Naive B cell (primary cell): ENCODE data around the gene GRID1. TPM values are rescaled to one million over a fixed set of nuclear protein-coding genes. Genes with fewer than 3 reads are reported as not detected.

ENCODE experiments used
- ATAC-seq, 2 donors: fragments of 150-1000 bp; cut with Tn5 transposase; 2 replicates each; pipeline ENCODE4 v1.10.0; 2021; ENCODE audit warnings: low read depth in 2 of 2, mild to moderate bottlenecking in 2 of 2, moderate library complexity in 2 of 2
- DNase-seq: peaks from one replicate; pipeline ENCODE4 v3.0.0; 2022
- H3K27ac Mint-ChIP-seq, 6 donors: one replicate each; pipeline ENCODE4 v1.8.0; 2020 to 2022; ENCODE audit warnings: mild to moderate bottlenecking in 6 of 6, mixed read lengths in 6 of 6, moderate library complexity in 5 of 6, inconsistent platforms in 2 of 6
- H3K27me3 Mint-ChIP-seq, 3 donors: one replicate each; pipeline ENCODE4 v1.8.0; 2021 to 2022; ENCODE audit warnings: mixed read lengths in 3 of 3, mild to moderate bottlenecking in 1 of 3
- H3K36me3 Mint-ChIP-seq, 2 donors: one replicate each; pipeline ENCODE4 v1.8.0; 2020 to 2022; ENCODE audit warnings: mixed read lengths in 2 of 2, inconsistent platforms in 1 of 2, mild to moderate bottlenecking in 1 of 2
- H3K4me1 Mint-ChIP-seq, 3 donors: one replicate each; pipeline ENCODE4 v1.8.0; 2020 to 2022; ENCODE audit warnings: mixed read lengths in 3 of 3, inconsistent platforms in 1 of 3, mild to moderate bottlenecking in 1 of 3, moderate library complexity in 1 of 3
- H3K4me3 Mint-ChIP-seq, 8 donors: one replicate each; pipeline ENCODE4 v1.8.0; 2020 to 2022; ENCODE audit warnings: mild to moderate bottlenecking in 8 of 8, mixed read lengths in 8 of 8, moderate library complexity in 8 of 8, inconsistent platforms in 2 of 8
- H3K9me3 Mint-ChIP-seq, 7 donors: one replicate each; pipeline ENCODE4 v1.8.0; 2020 to 2022; ENCODE audit warnings: mixed read lengths in 7 of 7, mild to moderate bottlenecking in 5 of 7, inconsistent platforms in 2 of 7, moderate library complexity in 1 of 7
- polyA plus RNA-seq, 6 donors: library from polyadenylated mRNA; unstranded; fragments of 300-500 nt; fragmentation: Illumina TruSeq; gene quantifications; one replicate each; pipeline ENCODE4 v1.2.3, GENCODE V29; 2021; ENCODE audit warnings: low read depth in 6 of 6

Gene GRID1
- polyA plus RNA-seq, 6 donors from 2014 or later, result not detected

DNA sequence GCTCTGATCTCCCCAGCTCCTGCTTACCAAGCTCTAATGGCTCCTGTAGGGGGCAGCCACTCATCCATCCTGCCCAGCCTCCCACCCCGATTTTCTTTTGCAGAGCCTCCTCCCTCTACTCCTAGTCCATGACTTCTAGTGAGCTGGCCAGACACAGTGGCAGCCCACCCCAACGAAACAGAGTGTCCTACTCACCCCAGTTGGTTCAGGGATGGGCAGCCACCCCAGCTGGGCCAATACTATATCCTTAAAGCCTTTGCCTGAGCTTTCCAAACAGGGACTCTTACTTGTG is 77.1 kb downstream of the GRID1 start:
- peaks cover 0 to 5% (median 0%) of the 10 kb centered on the region in 7 donors for H3K9me3 Mint-ChIP-seq
- H3K27ac Mint-ChIP-seq, result peak overlapping the region in 1 of 6 donors; percentile 25
- DNase-seq (no peak), ATAC-seq (no peak)
- H3K36me3 Mint-ChIP-seq, result peaks cover 0 to 4% of the 10 kb centered on the region in 2 donors
- H3K4me3 Mint-ChIP-seq, result no peak overlapping the region
- peaks cover 0 to 6% (median 0%) of the 10 kb centered on the region in 3 donors for H3K4me1 Mint-ChIP-seq
- H3K27me3 Mint-ChIP-seq, result peaks cover 15 to 34% (median 23%) of the 10 kb centered on the region in 3 donors

DNA sequence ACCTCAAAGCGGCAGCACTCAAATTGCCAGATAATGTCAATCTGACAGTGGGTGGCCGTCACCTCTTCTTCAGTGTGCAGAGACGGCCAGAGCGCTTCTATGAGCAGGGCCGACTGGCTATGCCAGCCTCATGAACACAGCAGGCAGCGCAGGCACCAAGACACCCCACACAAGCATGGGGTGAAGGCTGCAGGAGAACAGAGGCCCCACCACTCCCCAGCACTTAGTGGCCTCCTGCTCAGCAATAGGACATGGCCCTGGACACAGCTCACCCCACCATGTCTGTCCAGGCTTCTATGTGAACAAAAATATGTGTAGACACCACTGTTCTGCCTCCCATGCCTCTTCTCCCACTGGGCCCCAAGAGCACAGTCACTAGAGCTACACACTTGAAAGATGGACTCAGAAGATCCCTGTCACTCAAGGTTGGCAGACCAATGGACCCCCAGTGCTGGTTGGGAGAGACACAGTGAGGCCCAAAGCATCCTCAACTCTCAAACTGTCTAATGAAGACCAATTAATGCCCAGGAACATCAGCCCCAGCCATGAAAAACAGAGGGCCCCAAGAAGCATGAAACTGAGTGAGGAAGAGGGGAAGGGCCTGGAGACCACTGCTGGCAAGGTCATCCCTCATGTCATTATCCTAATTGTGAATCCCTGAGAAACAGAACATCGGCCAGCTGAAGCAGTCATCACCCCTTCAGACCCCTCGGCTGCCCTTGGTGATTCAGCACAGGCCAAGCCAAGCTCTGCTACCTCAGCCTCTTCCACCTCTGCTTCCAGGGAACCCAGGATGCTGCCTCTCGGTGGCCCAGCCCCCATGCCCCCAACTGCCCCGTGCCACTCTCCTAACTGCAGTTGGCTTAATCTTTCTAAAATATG is 77.7 kb downstream of the GRID1 start:
- Mint-ChIP-seq H3K4me3 (peak overlapping the region in 2 of 8 donors; percentile 26 to 43), H3K4me1 (peaks cover 0 to 6% (median 0%) of the 10 kb centered on the region in 3 donors), H3K27ac (no peak overlapping the region), H3K27me3 (peaks cover 14 to 28% (median 17%) of the 10 kb centered on the region in 3 donors), H3K9me3 (peaks cover 0 to 2% (median 0%) of the 10 kb centered on the region in 7 donors), H3K36me3 (peaks cover 0 to 2% of the 10 kb centered on the region in 2 donors)
- no peak for ATAC-seq
- DNase-seq, result no peak

DNA sequence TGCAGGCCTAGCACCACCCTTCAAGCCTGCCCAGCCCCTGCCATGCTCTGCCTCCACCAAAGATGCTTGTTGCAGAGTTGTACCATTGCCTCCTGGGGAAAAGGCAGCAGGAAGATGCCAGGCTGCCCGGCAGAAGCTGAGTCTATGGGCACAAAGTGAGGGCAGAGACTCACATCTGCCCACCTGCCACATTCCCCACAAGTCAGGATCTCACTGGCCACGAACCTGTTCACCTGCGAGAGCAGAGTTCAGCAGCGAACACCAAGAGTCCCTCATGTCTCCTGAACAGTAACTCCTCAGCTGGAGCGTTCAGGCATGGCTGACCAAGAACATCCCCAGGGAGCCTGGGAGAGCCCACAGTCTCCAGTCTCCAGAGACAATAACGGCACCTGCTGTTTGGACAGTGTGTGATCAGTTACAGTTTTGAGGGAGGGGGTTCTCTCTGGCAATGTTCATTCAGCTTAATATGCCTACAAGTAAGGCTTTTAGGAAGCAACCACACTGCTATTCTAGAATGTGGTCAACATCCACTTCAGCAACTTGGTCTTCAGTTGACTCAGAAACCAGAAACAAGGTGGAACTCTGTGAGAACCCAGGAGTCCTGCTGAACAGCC is 78.5 kb downstream of the GRID1 start:
- Mint-ChIP-seq H3K27ac (no peak overlapping the region), H3K4me3 (no peak overlapping the region), H3K27me3 (peaks cover 16 to 24% (median 21%) of the 10 kb centered on the region in 3 donors), H3K4me1 (peaks cover 0 to 6% (median 5%) of the 10 kb centered on the region in 3 donors), H3K36me3 (no peaks in the 10 kb centered on the region), H3K9me3 (peaks cover 0 to 5% (median 0%) of the 10 kb centered on the region in 7 donors)
- ATAC-seq, result no peak
- DNase-seq, result no peak

DNA sequence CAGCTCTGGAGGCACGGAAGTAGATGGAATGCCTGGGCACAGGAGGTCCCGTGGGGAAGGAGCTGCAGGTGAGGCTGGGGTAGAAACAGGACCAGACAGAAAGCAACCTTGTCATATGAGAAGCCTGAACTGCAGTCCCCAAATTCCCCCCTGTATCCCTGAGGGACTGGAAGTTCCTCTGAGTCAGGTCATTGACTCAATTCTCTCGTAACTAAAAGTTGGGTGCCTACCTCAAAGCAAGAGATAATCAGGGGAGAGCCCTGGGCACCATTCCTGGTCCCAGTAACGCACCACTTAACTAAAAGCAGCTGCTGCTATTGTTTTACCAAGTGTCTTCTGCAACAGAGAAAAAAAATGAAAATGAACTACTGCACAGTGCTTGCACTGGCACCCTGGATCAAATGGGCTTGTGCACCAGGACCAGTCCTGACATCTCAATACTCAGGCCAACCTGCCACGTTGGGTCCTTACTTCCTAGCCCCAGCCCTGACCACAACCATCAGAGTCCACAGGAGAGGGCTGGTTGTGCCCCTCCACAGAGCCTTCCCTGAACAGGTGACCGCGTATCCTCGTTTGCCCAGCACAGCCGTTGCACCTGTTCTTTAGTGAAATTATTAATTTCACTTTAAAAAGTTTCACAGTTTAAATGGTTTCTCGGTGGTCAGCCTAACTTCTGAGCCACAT is 79.3 kb downstream of the GRID1 start:
- Mint-ChIP-seq H3K27me3 (peaks cover 11 to 26% (median 24%) of the 10 kb centered on the region in 3 donors), H3K9me3 (peaks cover 0 to 5% (median 0%) of the 10 kb centered on the region in 7 donors), H3K4me3 (no peak overlapping the region), H3K4me1 (peaks cover 0 to 6% (median 5%) of the 10 kb centered on the region in 3 donors), H3K36me3 (no peaks in the 10 kb centered on the region), H3K27ac (no peak overlapping the region)
- ATAC-seq (no peak), DNase-seq (no peak)

DNA sequence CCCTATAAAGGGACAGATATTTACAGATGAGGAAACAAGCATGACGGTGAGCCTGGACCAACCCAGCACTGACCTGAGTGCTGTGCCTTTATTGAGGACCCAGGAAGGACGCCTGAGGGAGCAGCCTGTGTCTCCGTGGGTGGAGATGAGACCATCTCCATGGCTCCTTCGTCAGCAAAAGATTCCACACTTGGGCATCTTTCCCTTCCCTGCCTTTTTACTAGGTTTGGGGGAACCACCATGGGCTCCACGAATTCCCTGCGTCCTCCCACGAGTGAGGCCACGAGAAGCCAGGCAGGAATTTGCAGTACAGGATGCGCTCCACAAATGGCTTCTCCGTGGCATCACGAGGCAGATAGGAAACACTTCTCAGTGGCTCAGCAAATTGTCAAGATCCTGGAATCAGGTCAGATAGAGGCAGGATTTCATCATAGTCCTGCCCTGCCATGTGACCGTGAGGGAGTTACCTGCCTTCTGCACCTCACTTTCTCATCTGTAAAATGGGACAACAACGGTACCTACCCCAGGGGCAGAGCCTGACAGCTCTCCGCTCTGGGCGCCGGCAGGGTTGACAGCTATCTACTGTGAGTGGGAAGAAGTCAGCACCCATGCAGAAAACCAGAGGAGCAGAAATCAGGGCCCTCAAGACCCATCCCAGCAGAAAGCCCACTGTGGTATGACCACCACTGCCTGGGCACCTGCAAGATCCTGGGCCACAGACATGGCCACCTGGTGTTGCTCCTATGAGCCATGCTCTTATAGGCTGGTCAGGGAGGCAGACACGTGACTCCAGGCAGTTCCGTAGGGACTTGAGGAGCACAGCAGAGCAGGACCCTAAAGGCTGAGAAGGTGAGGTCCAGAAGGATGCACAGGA is 80.1 kb downstream of the GRID1 start:
- H3K27me3 Mint-ChIP-seq, result peaks cover 11 to 26% (median 22%) of the 10 kb centered on the region in 3 donors
- peaks cover 0 to 5% (median 0%) of the 10 kb centered on the region in 7 donors for H3K9me3 Mint-ChIP-seq
- no peak overlapping the region for H3K4me3 Mint-ChIP-seq
- no peaks in the 10 kb centered on the region for H3K36me3 Mint-ChIP-seq
- peaks cover 0 to 6% (median 5%) of the 10 kb centered on the region in 3 donors for H3K4me1 Mint-ChIP-seq
- no peak for DNase-seq
- no peak for ATAC-seq
- peak overlapping the region in 1 of 6 donors; percentile 5 for H3K27ac Mint-ChIP-seq

DNA sequence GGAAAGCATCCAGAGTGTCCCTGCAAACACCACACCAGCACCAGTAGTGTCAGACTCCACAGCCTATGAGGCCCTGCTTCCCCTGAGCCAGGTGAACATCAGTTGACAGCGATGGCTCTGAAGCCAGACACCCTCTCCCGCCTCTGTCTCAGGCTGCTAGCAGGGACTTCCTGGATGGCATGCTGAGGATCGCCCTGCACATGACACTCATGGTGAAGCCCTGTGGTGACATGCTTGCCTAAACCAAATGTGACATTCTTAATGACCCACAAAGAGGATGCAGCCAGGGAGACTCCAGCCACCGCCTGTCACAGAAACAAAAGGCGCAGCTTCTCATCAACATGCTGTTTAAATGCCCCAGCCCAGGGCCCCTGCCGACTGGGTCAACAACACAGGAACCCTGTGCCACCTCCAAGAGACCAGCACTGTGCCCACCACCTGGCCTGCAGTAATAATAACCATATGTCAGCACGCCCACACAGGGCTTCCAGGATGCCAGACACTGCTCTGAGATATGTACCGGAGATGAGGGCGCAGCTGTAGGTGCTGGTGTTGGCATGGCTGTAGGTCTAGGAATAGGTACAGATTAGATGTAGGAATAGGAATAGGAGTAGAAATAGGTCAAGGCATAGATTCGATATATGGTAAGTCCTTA is 81.3 kb downstream of the GRID1 start:
- H3K4me1 Mint-ChIP-seq, result peaks cover 0 to 6% (median 5%) of the 10 kb centered on the region in 3 donors
- peaks cover 11 to 36% (median 30%) of the 10 kb centered on the region in 3 donors for H3K27me3 Mint-ChIP-seq
- no peak overlapping the region for H3K27ac Mint-ChIP-seq
- peaks cover 4 to 12% (median 6%) of the 10 kb centered on the region in 7 donors for H3K9me3 Mint-ChIP-seq
- no peak overlapping the region for H3K4me3 Mint-ChIP-seq
- ATAC-seq (no peak), DNase-seq (no peak)
- H3K36me3 Mint-ChIP-seq, result no peaks in the 10 kb centered on the region

DNA sequence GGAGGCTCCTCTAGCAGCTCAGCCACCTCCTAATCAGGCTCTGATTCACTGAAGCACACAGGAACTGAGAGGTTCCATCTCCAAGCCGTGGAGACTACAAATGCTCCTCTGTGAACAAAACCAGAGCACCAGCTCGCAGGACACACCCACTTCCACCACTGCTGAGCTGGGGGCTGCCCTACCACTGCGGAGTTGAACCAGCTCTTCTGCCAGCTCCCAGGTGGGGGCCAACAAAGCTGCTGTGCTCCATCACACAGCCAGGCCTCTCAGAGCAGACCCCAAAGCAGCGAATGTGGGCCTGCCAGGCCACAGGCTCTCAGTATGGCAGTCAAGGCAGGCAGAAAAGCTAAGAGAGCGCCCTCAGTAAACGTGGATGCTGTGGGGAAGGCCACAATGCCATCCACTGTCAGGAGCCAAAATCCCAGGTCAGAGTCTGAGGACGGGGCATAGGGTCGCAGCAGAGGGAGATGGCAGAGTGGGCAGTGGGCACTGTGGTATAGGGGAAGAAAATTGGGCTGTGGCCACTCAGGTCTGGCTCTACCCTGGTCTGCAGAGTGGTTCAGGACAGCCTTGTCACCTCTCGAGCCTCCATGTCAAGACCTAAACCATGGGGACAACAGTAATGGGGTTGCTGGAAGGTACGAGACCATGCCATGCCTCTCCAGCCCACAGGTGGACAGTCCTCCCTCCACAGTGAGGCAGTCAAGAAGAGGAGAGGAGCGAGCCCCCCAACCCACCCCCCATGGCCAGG is 82.1 kb downstream of the GRID1 start:
- no peak for DNase-seq
- ATAC-seq, result no peak

DNA sequence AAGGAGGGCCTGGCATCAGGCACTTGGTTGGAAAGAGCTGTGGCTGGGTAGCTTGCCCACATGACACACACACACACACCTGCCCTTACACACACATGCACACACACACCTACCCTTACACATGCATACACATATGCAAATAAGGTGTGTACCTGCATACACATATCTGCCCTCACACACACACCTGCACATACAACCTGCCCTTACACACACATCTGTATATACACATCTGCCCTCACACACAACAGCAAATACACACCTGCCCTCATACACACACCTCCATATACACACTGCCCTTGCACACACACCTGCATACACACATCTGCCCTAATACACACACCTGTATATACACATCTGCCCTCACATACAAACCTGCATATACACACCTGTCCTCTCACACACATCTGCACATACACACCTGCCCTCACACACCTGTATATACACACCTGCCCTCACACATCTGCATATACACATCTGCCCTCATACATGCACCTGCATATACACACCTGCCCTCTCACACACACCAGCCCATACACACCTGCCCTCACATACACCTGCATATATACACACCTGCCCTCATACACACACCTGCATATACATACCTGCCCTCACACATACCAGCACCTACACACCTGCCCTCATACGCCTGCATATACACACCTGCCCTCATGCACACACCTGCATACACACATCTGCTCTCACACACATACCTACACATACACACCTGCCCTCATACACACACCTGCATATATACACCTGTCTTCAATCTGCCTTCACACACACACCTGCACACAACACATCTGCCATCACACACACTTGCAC is 82.9 kb downstream of the GRID1 start:
- H3K4me1 Mint-ChIP-seq, result peaks cover 0 to 5% (median 4%) of the 10 kb centered on the region in 3 donors
- no peaks in the 10 kb centered on the region for H3K36me3 Mint-ChIP-seq
- no peak overlapping the region for H3K27ac Mint-ChIP-seq
- peaks cover 7 to 30% (median 26%) of the 10 kb centered on the region in 3 donors for H3K27me3 Mint-ChIP-seq
- peak overlapping the region in 1 of 8 donors; percentile 19 for H3K4me3 Mint-ChIP-seq
- DNase-seq (no peak), ATAC-seq (no peak)
- H3K9me3 Mint-ChIP-seq, result peaks cover 6 to 21% (median 16%) of the 10 kb centered on the region in 7 donors

More for the DNA sequence above, 82.1 kb downstream of the GRID1 start:
- peaks cover 9 to 34% (median 30%) of the 10 kb centered on the region in 3 donors for H3K27me3 Mint-ChIP-seq
- H3K9me3 Mint-ChIP-seq, result peaks cover 7 to 13% (median 10%) of the 10 kb centered on the region in 7 donors
- no peak overlapping the region for H3K27ac Mint-ChIP-seq
- no peaks in the 10 kb centered on the region for H3K36me3 Mint-ChIP-seq
- peaks cover 0 to 5% (median 5%) of the 10 kb centered on the region in 3 donors for H3K4me1 Mint-ChIP-seq
- H3K4me3 Mint-ChIP-seq, result no peak overlapping the region

DNA sequence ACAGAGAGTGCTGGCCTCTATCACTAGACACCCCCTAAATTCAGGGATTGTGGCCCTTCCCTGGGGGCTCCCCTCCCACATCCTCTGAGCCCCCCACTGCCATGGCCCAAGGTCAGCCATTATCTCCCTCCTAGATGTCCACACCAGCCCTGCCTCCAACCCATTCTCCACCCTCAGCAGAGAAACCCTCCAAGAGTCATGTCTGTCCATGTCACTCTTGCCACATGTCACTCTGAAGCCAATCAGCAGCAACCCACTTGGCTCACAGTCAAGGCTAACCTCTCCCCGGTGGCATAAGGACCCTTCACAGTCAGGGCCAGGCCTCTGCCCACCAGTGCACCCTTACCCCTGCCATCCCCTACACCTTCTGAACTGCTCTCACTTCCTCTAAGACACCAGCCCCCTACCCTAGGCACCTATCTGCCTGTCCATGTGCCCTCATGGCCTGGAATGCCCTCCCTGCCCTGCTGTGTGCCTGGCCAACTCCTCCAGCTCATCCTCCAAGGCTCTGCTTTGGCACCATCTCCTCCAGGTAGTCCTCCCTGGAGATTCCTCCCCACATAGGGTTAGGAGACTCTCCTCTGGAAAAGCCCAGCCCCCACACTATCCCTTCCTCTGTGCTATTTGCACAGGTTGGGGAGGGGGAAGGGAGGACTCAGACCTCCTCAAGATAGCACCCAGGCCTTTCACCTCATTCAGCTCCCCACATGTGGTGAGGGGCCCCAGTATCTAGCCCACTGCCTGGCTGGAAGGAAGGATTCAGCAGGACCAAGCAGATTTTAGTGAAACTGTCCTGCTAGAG is 83.7 kb downstream of the GRID1 start:
- no peak overlapping the region for H3K4me3 Mint-ChIP-seq
- peak overlapping the region in 1 of 6 donors; percentile 75 for H3K27ac Mint-ChIP-seq
- ATAC-seq, result no peak
- H3K27me3 Mint-ChIP-seq, result peaks cover 7 to 30% (median 26%) of the 10 kb centered on the region in 3 donors
- peaks cover 9 to 28% (median 17%) of the 10 kb centered on the region in 7 donors for H3K9me3 Mint-ChIP-seq
- no peaks in the 10 kb centered on the region for H3K36me3 Mint-ChIP-seq
- DNase-seq, result no peak
- H3K4me1 Mint-ChIP-seq, result peaks cover 0 to 5% (median 1%) of the 10 kb centered on the region in 3 donors

DNA sequence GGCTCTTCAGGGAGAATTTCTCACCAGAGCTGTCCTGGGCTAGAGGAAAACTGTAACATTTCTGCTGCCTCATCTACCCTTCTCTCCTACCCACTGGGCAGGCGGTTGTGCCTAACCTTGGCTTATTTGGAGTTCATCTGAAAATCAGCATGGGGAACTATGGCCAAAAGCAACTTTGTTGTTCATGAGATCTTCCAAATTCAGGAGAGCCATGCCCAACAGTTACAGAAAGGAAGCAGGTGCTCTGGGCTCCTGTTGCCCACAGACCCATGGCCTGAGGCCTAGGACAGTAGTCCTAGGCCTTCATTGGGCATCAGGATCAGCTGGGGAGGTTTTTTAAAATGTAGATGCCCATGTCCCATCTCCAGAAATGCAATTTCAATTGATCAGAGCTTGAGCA is 85.2 kb downstream of the GRID1 start:
- Mint-ChIP-seq H3K27me3 (peaks cover 7 to 26% (median 25%) of the 10 kb centered on the region in 3 donors), H3K9me3 (peaks cover 12 to 42% (median 27%) of the 10 kb centered on the region in 7 donors), H3K27ac (no peak overlapping the region), H3K4me3 (no peak overlapping the region), H3K4me1 (peaks cover 0 to 5% (median 0%) of the 10 kb centered on the region in 3 donors), H3K36me3 (no peaks in the 10 kb centered on the region)
- ATAC-seq (no peak), DNase-seq (no peak)
